Body of pancreas (tissue), 4 donors: ENCODE data around the gene GIPC1.

Experiments
- CTCF ChIP-seq, 7 experiments: fragments of 450-650 bp in 4 of 7; fragments of 200-600 bp in 3 of 7; sonication (generic) in 3 of 7; IDR thresholded peaks; one replicate each; pipeline ENCODE4 v1.5.1; 2016 to 2019; ENCODE audit warnings: antibody characterized with exemption in 7 of 7
- POLR2A ChIP-seq, 3 donors: fragments of 450-650 bp; IDR thresholded peaks; one replicate each; pipeline ENCODE4 v1.6.1; 2016; ENCODE audit warnings: antibody characterized with exemption in 3 of 3, mild to moderate bottlenecking in 2 of 3

GRCh38 chr19:14520543-14520942 lies 24.6 kb upstream of the GIPC1 start:
- TF ChIP-seq POLR2A (IDR thresholded peaks at IDR 0.05) (no peak), CTCF (IDR thresholded peaks at IDR 0.05) (no peak)
